IMR-90 (cell line): ENCODE measurements around the gene CDC42EP1. TPM values are rescaled to one million over a fixed set of nuclear protein-coding genes. Genes with fewer than 3 reads are reported as not detected.

ENCODE experiments used
- ATAC-seq: fragments of 200-7000 bp; cut with Tn5 transposase; 2 replicates; pipeline ENCODE4 v1.9.1; 2020; ENCODE audit warnings: low read depth, mild to moderate bottlenecking, moderate library complexity
- BruUV-seq: library from RNA; stranded (reverse); fragments of 400-500 nt; replicated peaks from 2 replicates; lab custom pipeline; 2021; lab: Mats Ljungman, UMichigan
- CTCF ChIA-PET: fragments of 300-600 bp; formaldehyde crosslinking; extraction: SDS; loops from one replicate; lab custom pipeline; 2021; ENCODE audit warnings: antibody characterized with exemption; lab: Yijun Ruan, JAX
- POLR2A ChIA-PET: fragments of 300-600 bp; sonication (Branson Sonifier 250); formaldehyde crosslinking; loops from one replicate; lab custom pipeline; 2022; ENCODE audit warnings: antibody characterized with exemption; ENCODE audit not compliant: unreplicated experiment; lab: Charles Lee
- DNase-seq: peaks from one replicate; pipeline ENCODE4 v3.0.0; 2013
- H2AFZ ChIP-seq: replicated peaks from 2 replicates; pipeline ENCODE3; 2013; ENCODE audit warnings: low read length, mild to moderate bottlenecking; ENCODE audit not compliant: poor library complexity
- H2AK5ac ChIP-seq: 2 replicates; pipeline ENCODE4 v1.6.1; 2013; ENCODE audit warnings: low read depth, low read length, inconsistent platforms
- H2AK9ac ChIP-seq: replicated peaks from 2 replicates; pipeline ENCODE3; 2013; ENCODE audit warnings: mild to moderate bottlenecking, low read depth, low read length, moderate library complexity; ENCODE audit not compliant: poor library complexity
- H2BK120ac ChIP-seq: 2 replicates; pipeline ENCODE4 v1.6.1; 2013; ENCODE audit warnings: low read depth, low read length, inconsistent platforms
- H2BK15ac ChIP-seq: 3 replicates; pipeline ENCODE4 v1.6.1; 2013; ENCODE audit warnings: low read depth, low read length, inconsistent platforms
- H2BK20ac ChIP-seq: 2 replicates; pipeline ENCODE4 v1.6.1; 2013; ENCODE audit warnings: low read depth, mild to moderate bottlenecking, inconsistent platforms, low read length, moderate library complexity
- H2BK5ac ChIP-seq: 2 replicates; pipeline ENCODE4 v1.6.1; 2013; ENCODE audit warnings: mild to moderate bottlenecking, low read depth, low read length, inconsistent platforms; ENCODE audit not compliant: poor library complexity, severe bottlenecking
- H3K14ac ChIP-seq: replicated peaks from 2 replicates; pipeline ENCODE4 v1.6.1; 2013; ENCODE audit warnings: low read depth, low read length, inconsistent platforms
- H3K18ac ChIP-seq: 2 replicates; pipeline ENCODE4 v1.6.1; 2013; ENCODE audit warnings: low read depth, low read length, control low read depth
- H3K23ac ChIP-seq: 2 replicates; pipeline ENCODE4 v1.6.1; 2013; ENCODE audit warnings: low read depth, low read length, inconsistent platforms
- H3K27ac ChIP-seq: 2 replicates; pipeline ENCODE4 v1.5.1; 2013; ENCODE audit warnings: mild to moderate bottlenecking, control low read depth, low read length; ENCODE audit not compliant: insufficient read depth
- H3K27me3 ChIP-seq: 2 replicates; pipeline ENCODE4 v1.6.1; 2013; ENCODE audit warnings: low read length; ENCODE audit not compliant: control insufficient read depth, insufficient read depth
- H3K36me3 ChIP-seq: 2 replicates; pipeline ENCODE4 v1.6.1; 2013; ENCODE audit warnings: low read length, mixed read lengths; ENCODE audit not compliant: control insufficient read depth, insufficient read depth
- H3K4ac ChIP-seq: 2 replicates; pipeline ENCODE4 v1.6.1; 2013; ENCODE audit warnings: low read depth, low read length, inconsistent platforms
- H3K4me1 ChIP-seq: 2 replicates; pipeline ENCODE4 v1.6.1; 2013; ENCODE audit warnings: low read length, mixed read lengths; ENCODE audit not compliant: control insufficient read depth, insufficient read depth
- H3K4me2 ChIP-seq: 2 replicates; pipeline ENCODE4 v1.6.1; 2013; ENCODE audit warnings: low read depth, mild to moderate bottlenecking, control low read depth, low read length, moderate library complexity
- H3K4me3 ChIP-seq: 2 replicates; pipeline ENCODE4 v1.5.1; 2013; ENCODE audit warnings: low read depth, mild to moderate bottlenecking, control low read depth, low read length, moderate library complexity; ENCODE audit not compliant: insufficient read depth
- H3K56ac ChIP-seq: 2 replicates; pipeline ENCODE4 v1.6.1; 2013; ENCODE audit warnings: low read length, inconsistent platforms; ENCODE audit not compliant: insufficient read depth; ENCODE audit errors: extremely low read depth
- H3K79me1 ChIP-seq, 2 experiments: 2 replicates each; pipeline ENCODE4 v1.6.1; 2013; ENCODE audit warnings: low read length in 2 of 2, inconsistent platforms in 1 of 2, low read depth in 1 of 2
- H3K9ac ChIP-seq: 2 replicates; pipeline ENCODE4 v1.6.1; 2013; ENCODE audit warnings: low read depth, low read length, control low read depth
- H3K9me1 ChIP-seq: 2 replicates; pipeline ENCODE4 v1.6.1; 2013; ENCODE audit warnings: low read length, inconsistent platforms; ENCODE audit not compliant: insufficient read depth
- H3K9me3 ChIP-seq: 2 replicates; pipeline ENCODE4 v1.6.1; 2013; ENCODE audit warnings: low read length; ENCODE audit not compliant: control insufficient read depth, insufficient read depth
- H4K20me1 ChIP-seq: 2 replicates; pipeline ENCODE4 v1.6.1; 2013; ENCODE audit warnings: low read length, inconsistent platforms; ENCODE audit not compliant: insufficient read depth
- H4K5ac ChIP-seq: 2 replicates; pipeline ENCODE4 v1.6.1; 2013; ENCODE audit warnings: mild to moderate bottlenecking, low read depth, low read length, control low read depth
- H4K8ac ChIP-seq, 2 experiments: 2 replicates each; pipeline ENCODE4 v1.6.1; 2013; ENCODE audit warnings: low read depth in 2 of 2, low read length in 2 of 2, control low read depth in 1 of 2, inconsistent platforms in 1 of 2
- H4K91ac ChIP-seq: 2 replicates; pipeline ENCODE4 v1.6.1; 2013; ENCODE audit warnings: low read depth, low read length, inconsistent platforms; ENCODE audit not compliant: insufficient read depth
- MAZ ChIP-seq: IDR thresholded peaks from 2 replicates; pipeline ENCODE4 v1.6.1; 2012; ENCODE audit warnings: low read depth, mild to moderate bottlenecking, low read length, improper control_type of control experiment, moderate library complexity, borderline replicate concordance
- MXI1 ChIP-seq: IDR thresholded peaks from 2 replicates; pipeline ENCODE4 v1.6.1; 2012; ENCODE audit warnings: low read depth, mild to moderate bottlenecking, low read length, moderate library complexity, borderline replicate concordance
- WGBS, 2 experiments: methylation state at CpG; one replicate each; pipeline versions ENCODE4 v1.1.5 to v1.1.7; 2013; ENCODE audit warnings: missing lambda C conversion rate in 2 of 2; ENCODE audit not compliant: insufficient read length in 1 of 2; ENCODE audit errors: extremely low coverage in 2 of 2; 5-methylcytosine and 5-hydroxymethylcytosine counted together
- dilution Hi-C: fragments of 300-500 bp; cut with HindIII; formaldehyde crosslinking; loops from one replicate; pipeline ENCODE4 v1.14.3; 2018; ENCODE audit warnings: low sequenced_read_pairs; ENCODE audit not compliant: unreplicated experiment
- in situ Hi-C: fragments of 300-500 bp; cut with MboI; formaldehyde crosslinking; loops from 3 replicates; pipeline ENCODE4 v1.14.3; 2019; ENCODE audit warnings: low sequenced_read_pairs, inconsistent platforms, mixed read lengths
- intact Hi-C: fragments of 100-400 bp; cut with micrococcal nuclease; formaldehyde crosslinking; loops from 2 replicates; pipeline ENCODE4 v1.10.0; 2022
- polyA plus RNA-seq, 3 experiments: library from polyadenylated mRNA; depleted of rRNA; stranded (reverse); fragments of >200 nt; gene quantifications; 2 replicates each; pipeline ENCODE4 v1.2.3, GENCODE V29; 2012; ENCODE audit warnings: low replicate concordance in 1 of 3
- total RNA-seq: library from RNA; depleted of rRNA; stranded (reverse); fragments of >200 nt; gene quantifications from 2 replicates; pipeline ENCODE4 v1.2.3, GENCODE V29; 2012

The CDC42EP1 gene
- total and polyA plus RNA-seq, 2 of the 4 experiments (the other 2 are of a cell fraction) = 4.7 to 47.3 TPM

DNA sequence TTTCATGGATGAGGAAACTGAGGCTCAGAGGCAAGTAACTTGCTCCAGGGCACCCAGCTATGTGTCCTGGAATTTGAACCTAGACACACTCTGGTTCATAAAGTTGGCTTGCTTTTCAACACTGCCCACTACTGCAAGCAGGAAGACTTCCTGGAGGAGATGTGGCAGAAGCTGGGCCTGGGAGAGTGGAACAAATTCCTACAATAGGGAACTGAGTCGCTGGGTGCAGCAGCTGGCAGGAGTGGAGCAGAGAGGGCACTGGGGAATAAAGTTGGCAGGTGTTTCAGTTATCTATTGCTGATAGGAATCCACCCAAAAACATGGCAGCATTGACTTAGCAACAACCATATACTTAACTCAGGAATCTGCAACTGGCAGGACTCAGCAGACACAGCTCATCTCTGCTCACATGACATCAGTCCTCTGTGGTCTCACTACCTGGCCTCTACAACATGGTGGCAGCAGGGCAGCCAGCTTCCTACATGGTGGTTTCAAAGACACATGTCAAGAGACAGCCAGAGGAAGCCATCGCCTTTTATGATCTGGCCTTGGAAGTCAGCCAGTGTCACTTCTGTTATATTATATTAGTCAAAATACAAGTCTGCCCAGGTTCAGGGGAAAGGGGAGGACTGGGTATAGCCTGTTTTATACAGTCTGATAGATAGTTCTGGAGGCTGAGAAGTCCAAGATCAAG lies 30.5 kb upstream of the CDC42EP1 start:
- ChIA-PET POLR2A (interaction anchor here (0.5 kb wide), 1 partner anchor 1598 kb away, joined by 4 read pairs; no protein-coding TSS in a partner anchor), CTCF (no interaction called here)
- no peak overlapping the region for H3K27ac ChIP-seq

More for the DNA sequence above, 30.5 kb upstream of the CDC42EP1 start:
- Histone ChIP-seq H2AK5ac (no peak overlapping the region), H3K4ac (no peak overlapping the region), H2AFZ (peak overlapping the region; percentile 13), H4K20me1 (peaks cover 3% of the 10 kb centered on the region; the same call in 1 of the 2 replicates), H3K4me2 (no peak overlapping the region), H3K4me1 (peaks cover 17% of the 10 kb centered on the region), H3K9ac (no peak overlapping the region), H3K56ac (no peak overlapping the region), H2BK15ac (no peak overlapping the region; the same call in 2 of the 3 replicates), H3K79me1 (peaks cover 0 to 7% of the 10 kb centered on the region in 2 experiments; a peak in 1 of 4 replicates), H2BK120ac (no peak overlapping the region), H3K4me3 (no peak overlapping the region), H4K5ac (no peak overlapping the region), H2BK20ac (no peak overlapping the region), H3K9me1 (peaks cover 18% of the 10 kb centered on the region), H3K36me3 (no peaks in the 10 kb centered on the region), H3K9me3 (no peaks in the 10 kb centered on the region), H3K23ac (no peak overlapping the region), H3K14ac (no peak overlapping the region), H2BK5ac (no peak overlapping the region), H3K27me3 (no peaks in the 10 kb centered on the region), H2AK9ac (no peak overlapping the region), H4K8ac (no peak overlapping the region), H4K91ac (no peak overlapping the region), H3K18ac (no peak overlapping the region)
- dilution Hi-C loops = no loop called here
- no peak for TF ChIP-seq MXI1
- TF ChIP-seq MAZ = no peak
- no peak for DNase-seq
- ATAC-seq = no peak
- in situ Hi-C loops = no loop called here
- intact Hi-C loops = no loop called here
- no TSS peak for BruUV-seq
- no CpG with 5 or more reads among the region's 2 CpGs for WGBS, 2 experiments
